Dedifferentiated amniotic fluid mesenchymal stem cell (primary cell): Measurements from ENCODE around the gene PDCD1LG2.
"Not testable (repeated sequence)": the region's sequence is repeated elsewhere in the genome, so short reads cannot be mapped to it uniquely, and the experiment has no call there.

ENCODE experiments used
- DNase-seq: peaks from one replicate; pipeline ENCODE4 v3.0.0-alpha.2; 2016; ENCODE audit errors: extremely low spot score

The PDCD1LG2 gene

GRCh38 chr9:5493679-5494511, 16.4 kb upstream of the PDCD1LG2 start:
- DNase-seq: peak; percentile 23

- DNase-seq: not testable (repeated sequence)
Measured at GRCh38 chr9:5494765-5495164, 15.6 kb upstream of the PDCD1LG2 start.

GRCh38 chr9:5499157-5499556, 11.2 kb upstream of the PDCD1LG2 start:
- DNase-seq: no peak

GRCh38 chr9:5499889-5500398, 10.4 kb upstream of the PDCD1LG2 start:
- no peak for DNase-seq

GRCh38 chr9:5500441-5501235, 9.7 kb upstream of the PDCD1LG2 start:
- no peak for DNase-seq

GRCh38 chr9:5502553-5502952, 7.8 kb upstream of the PDCD1LG2 start:
- no peak for DNase-seq

GRCh38 chr9:5509573-5509972, 758 bp upstream of the PDCD1LG2 start:
- DNase-seq: peak; percentile 88

GRCh38 chr9:5510989-5511388, 658 bp downstream of the PDCD1LG2 start:
- peak; percentile 38 for DNase-seq

- no peak for DNase-seq
Measured at GRCh38 chr9:5511476-5511875, 1.1 kb downstream of the PDCD1LG2 start.

GRCh38 chr9:5511935-5512580, 1.7 kb downstream of the PDCD1LG2 start:
- DNase-seq: no peak

- DNase-seq: no peak
Measured at GRCh38 chr9:5512658-5513452, 2.5 kb downstream of the PDCD1LG2 start.

GRCh38 chr9:5513966-5514616, 3.8 kb downstream of the PDCD1LG2 start:
- no peak for DNase-seq

- no peak for DNase-seq
Measured at GRCh38 chr9:5514617-5515260, 4.4 kb downstream of the PDCD1LG2 start.

- no peak for DNase-seq
Measured at GRCh38 chr9:5515261-5515650, 4.9 kb downstream of the PDCD1LG2 start.

GRCh38 chr9:5516453-5517220, 6.3 kb downstream of the PDCD1LG2 start:
- DNase-seq: no peak

GRCh38 chr9:5518171-5518936, 8.0 kb downstream of the PDCD1LG2 start:
- no peak for DNase-seq

- DNase-seq: no peak
Measured at GRCh38 chr9:5518937-5519319, 8.6 kb downstream of the PDCD1LG2 start.

- DNase-seq: no peak
Measured at GRCh38 chr9:5524090-5524489, 13.8 kb downstream of the PDCD1LG2 start.

GRCh38 chr9:5529683-5530221, 19.4 kb downstream of the PDCD1LG2 start:
- no peak for DNase-seq
